Calu3 (cell line): ENCODE data around the gene GDF2. TPM values are rescaled to one million over a fixed set of nuclear protein-coding genes. Genes with fewer than 3 reads are reported as not detected.

Source experiments
- BruUV-seq: library from RNA; stranded (reverse); fragments of 400-500 nt; replicated peaks from 2 replicates; lab custom pipeline; 2021; lab: Mats Ljungman, UMichigan
- CTCF ChIA-PET: fragments of 300-600 bp; sonication (Branson Sonifier 250); formaldehyde crosslinking; loops from one replicate; lab custom pipeline; 2022; ENCODE audit warnings: antibody characterized with exemption; lab: Charles Lee
- DNase-seq: peaks from one replicate; pipeline ENCODE4 v3.0.0; 2022
- H3K27ac Mint-ChIP-seq: one replicate; pipeline ENCODE4 v1.8.0; 2022; ENCODE audit warnings: mixed read lengths; ENCODE audit not compliant: unreplicated experiment
- H3K27me3 Mint-ChIP-seq: one replicate; pipeline ENCODE4 v1.8.0; 2022; ENCODE audit warnings: mixed read lengths; ENCODE audit not compliant: unreplicated experiment
- H3K36me3 Mint-ChIP-seq: one replicate; pipeline ENCODE4 v1.8.0; 2022; ENCODE audit warnings: mild to moderate bottlenecking, moderate library complexity, mixed read lengths; ENCODE audit not compliant: insufficient read depth, unreplicated experiment
- H3K4me1 Mint-ChIP-seq: one replicate; pipeline ENCODE4 v1.8.0; 2022; ENCODE audit warnings: mild to moderate bottlenecking, low read depth, mixed read lengths; ENCODE audit not compliant: unreplicated experiment
- H3K4me3 Mint-ChIP-seq: one replicate; pipeline ENCODE4 v1.8.0; 2022; ENCODE audit warnings: mild to moderate bottlenecking, low read depth, moderate library complexity, mixed read lengths; ENCODE audit not compliant: unreplicated experiment
- H3K9me3 Mint-ChIP-seq: one replicate; pipeline ENCODE4 v1.8.0; 2022; ENCODE audit warnings: low read depth, mixed read lengths; ENCODE audit not compliant: unreplicated experiment
- CTCF ChIP-seq: fragments of 200-600 bp; IDR thresholded peaks from one replicate; pipeline ENCODE4 v1.8.0; 2022; ENCODE audit warnings: antibody characterized with exemption; ENCODE audit not compliant: unreplicated experiment
- intact Hi-C: fragments of 100-400 bp; cut with micrococcal nuclease; formaldehyde crosslinking; loops from one replicate; pipeline ENCODE4 v1.10.0; 2022; ENCODE audit not compliant: unreplicated experiment
- total RNA-seq: library from RNA; stranded (reverse); gene quantifications from 2 replicates; pipeline ENCODE4 v1.2.3, GENCODE V29; 2022

The GDF2 gene
- total RNA-seq, 1 experiment from 2014 or later: not detected

- H3K4me1 Mint-ChIP-seq: no peaks in the 10 kb centered on the region
- peak; percentile 84 for TF ChIP-seq CTCF
- no peaks in the 10 kb centered on the region for H3K9me3 Mint-ChIP-seq
- peak; percentile 92 for DNase-seq
- H3K27me3 Mint-ChIP-seq: peaks cover 47% of the 10 kb centered on the region
- BruUV-seq: no TSS peak
- H3K27ac Mint-ChIP-seq: no peak overlapping the region
- CTCF ChIA-PET: interaction anchor here (0.5 to 3.1 kb wide), 10 partner anchors 9 to 319 kb away, joined by 3 to 81 read pairs (median 4); no protein-coding TSS in a partner anchor
- H3K36me3 Mint-ChIP-seq: no peaks in the 10 kb centered on the region
- intact Hi-C loops: loop anchor here (1.0 kb wide), 2 partner anchors 265 to 288 kb away; no protein-coding TSS in a partner anchor
- no peak overlapping the region for H3K4me3 Mint-ChIP-seq
Observed at GRCh38 chr10:47311932-47312662, 10.2 kb upstream of the GDF2 start.

DNA sequence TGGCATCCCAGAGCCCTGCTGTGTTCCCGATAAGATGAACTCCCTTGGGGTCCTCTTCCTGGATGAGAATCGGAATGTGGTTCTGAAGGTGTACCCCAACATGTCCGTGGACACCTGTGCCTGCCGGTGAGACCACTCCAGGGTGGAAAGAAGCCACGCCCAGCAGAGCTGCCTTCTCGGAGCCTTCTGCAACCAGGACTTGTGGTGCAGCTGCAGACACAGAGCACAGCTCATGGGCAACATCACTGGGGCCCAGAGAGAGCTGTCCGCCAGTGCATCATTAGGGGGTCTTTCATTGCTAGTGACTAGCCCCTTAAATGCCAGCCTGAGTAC, 9.6 kb upstream of the GDF2 start:
- CTCF ChIA-PET: interaction anchor here (0.6 to 3.1 kb wide), 4 partner anchors 10 to 430 kb away, joined by 3 to 81 read pairs (median 16); no protein-coding TSS in a partner anchor
- Mint-ChIP-seq H3K4me3 (no peak overlapping the region), H3K36me3 (no peaks in the 10 kb centered on the region), H3K27me3 (peaks cover 47% of the 10 kb centered on the region), H3K27ac (no peak overlapping the region), H3K9me3 (no peaks in the 10 kb centered on the region), H3K4me1 (no peaks in the 10 kb centered on the region)
- no peak for TF ChIP-seq CTCF
- no peak for DNase-seq
- intact Hi-C loops: loop anchor here (1.0 kb wide), 2 partner anchors 265 to 288 kb away; no protein-coding TSS in a partner anchor
- no TSS peak for BruUV-seq

- CTCF ChIA-PET: no interaction called here
Observed at GRCh38 chr10:47314416-47314970, 7.8 kb upstream of the GDF2 start.

DNA sequence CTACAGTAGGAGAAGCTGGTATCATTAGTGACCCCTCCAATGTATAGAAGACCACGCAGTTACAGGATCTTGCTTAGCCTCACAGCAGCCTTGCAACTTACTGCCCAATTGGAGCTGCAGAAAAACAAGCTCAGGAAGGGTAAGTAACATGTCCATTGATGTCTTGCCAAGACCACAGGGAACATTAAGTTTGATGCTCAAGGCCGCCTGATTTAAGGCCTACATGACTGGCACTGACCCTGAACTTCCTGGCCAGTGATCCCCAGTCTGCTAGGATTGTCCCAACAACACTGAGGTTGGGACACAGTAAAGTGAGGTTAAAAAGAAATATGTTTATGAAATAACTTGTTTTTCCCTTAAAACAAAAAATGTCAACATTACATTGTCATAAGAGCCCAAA, 6.8 kb upstream of the GDF2 start:
- no peak for DNase-seq
- Mint-ChIP-seq H3K27me3 (peaks cover 28% of the 10 kb centered on the region), H3K4me1 (no peaks in the 10 kb centered on the region), H3K27ac (no peak overlapping the region), H3K4me3 (no peak overlapping the region), H3K36me3 (no peaks in the 10 kb centered on the region), H3K9me3 (no peaks in the 10 kb centered on the region)
- intact Hi-C loops: no loop called here
- TF ChIP-seq CTCF: no peak
- CTCF ChIA-PET: no interaction called here
- no TSS peak for BruUV-seq

More at GRCh38 chr10:47314416-47314970, 7.8 kb upstream of the GDF2 start:
- no peak for TF ChIP-seq CTCF
- Mint-ChIP-seq H3K27ac (no peak overlapping the region), H3K4me1 (no peaks in the 10 kb centered on the region), H3K9me3 (no peaks in the 10 kb centered on the region), H3K27me3 (peaks cover 31% of the 10 kb centered on the region), H3K36me3 (no peaks in the 10 kb centered on the region), H3K4me3 (no peak overlapping the region)
- intact Hi-C loops: no loop called here
- DNase-seq: no peak
- no TSS peak for BruUV-seq
